Rectal smooth muscle tissue (tissue), 1 donor: ENCODE measurements around the gene MAP1LC3A.

Source experiments
- H3K27ac ChIP-seq: one replicate; pipeline ENCODE4 v1.7.0; 2013; ENCODE audit warnings: low read depth, low read length, inconsistent platforms
- H3K27me3 ChIP-seq: one replicate; pipeline ENCODE4 v1.7.0; 2013; ENCODE audit warnings: low read length; ENCODE audit not compliant: control insufficient read depth, insufficient read depth
- H3K36me3 ChIP-seq: one replicate; pipeline ENCODE4 v1.7.0; 2013; ENCODE audit warnings: low read length; ENCODE audit not compliant: control insufficient read depth, insufficient read depth
- H3K4me1 ChIP-seq: one replicate; pipeline ENCODE4 v1.7.0; 2013; ENCODE audit warnings: low read length; ENCODE audit not compliant: control insufficient read depth, insufficient read depth
- H3K4me3 ChIP-seq: one replicate; pipeline ENCODE4 v1.7.0; 2013; ENCODE audit warnings: low read length
- H3K9ac ChIP-seq: one replicate; pipeline ENCODE4 v1.7.0; 2013; ENCODE audit warnings: low read length

MAP1LC3A gene

GRCh38 chr20:34586488-34587163 lies 28.1 kb downstream of the MAP1LC3A start:
- H3K9ac ChIP-seq = no peak overlapping the region
- H3K27me3 ChIP-seq = no peaks in the 10 kb centered on the region
- no peak overlapping the region for H3K4me3 ChIP-seq
- H3K36me3 ChIP-seq = peaks cover 6% of the 10 kb centered on the region
- H3K4me1 ChIP-seq = no peaks in the 10 kb centered on the region
- no peak overlapping the region for H3K27ac ChIP-seq

GRCh38 chr20:34595377-34596184 lies 37.1 kb downstream of the MAP1LC3A start:
- Histone ChIP-seq H3K27ac (no peak overlapping the region), H3K9ac (no peak overlapping the region), H3K27me3 (no peaks in the 10 kb centered on the region), H3K36me3 (no peaks in the 10 kb centered on the region), H3K4me1 (no peaks in the 10 kb centered on the region), H3K4me3 (no peak overlapping the region)

GRCh38 chr20:34600892-34601653 lies 42.6 kb downstream of the MAP1LC3A start:
- no peaks in the 10 kb centered on the region for H3K4me1 ChIP-seq
- H3K4me3 ChIP-seq = no peak overlapping the region
- H3K36me3 ChIP-seq = no peaks in the 10 kb centered on the region
- no peaks in the 10 kb centered on the region for H3K27me3 ChIP-seq
- H3K9ac ChIP-seq = no peak overlapping the region
- H3K27ac ChIP-seq = peak overlapping the region; percentile 37

- H3K27ac ChIP-seq = no peak overlapping the region
- no peak overlapping the region for H3K9ac ChIP-seq
- H3K36me3 ChIP-seq = no peaks in the 10 kb centered on the region
- no peaks in the 10 kb centered on the region for H3K4me1 ChIP-seq
- no peak overlapping the region for H3K4me3 ChIP-seq
- no peaks in the 10 kb centered on the region for H3K27me3 ChIP-seq
Measured at GRCh38 chr20:34604980-34605788, 46.7 kb downstream of the MAP1LC3A start.

GRCh38 chr20:34607066-34607465 lies 48.5 kb downstream of the MAP1LC3A start:
- Histone ChIP-seq H3K4me3 (no peak overlapping the region), H3K4me1 (no peaks in the 10 kb centered on the region), H3K9ac (no peak overlapping the region), H3K36me3 (no peaks in the 10 kb centered on the region), H3K27me3 (no peaks in the 10 kb centered on the region), H3K27ac (no peak overlapping the region)
